Measurements from ENCODE around the gene MT1E. TPM values are rescaled to one million over a fixed set of nuclear protein-coding genes. Genes with fewer than 3 reads are reported as not detected.

Gene MT1E
- total RNA-seq, 1 donor from 2014 or later, result not detected

DNA sequence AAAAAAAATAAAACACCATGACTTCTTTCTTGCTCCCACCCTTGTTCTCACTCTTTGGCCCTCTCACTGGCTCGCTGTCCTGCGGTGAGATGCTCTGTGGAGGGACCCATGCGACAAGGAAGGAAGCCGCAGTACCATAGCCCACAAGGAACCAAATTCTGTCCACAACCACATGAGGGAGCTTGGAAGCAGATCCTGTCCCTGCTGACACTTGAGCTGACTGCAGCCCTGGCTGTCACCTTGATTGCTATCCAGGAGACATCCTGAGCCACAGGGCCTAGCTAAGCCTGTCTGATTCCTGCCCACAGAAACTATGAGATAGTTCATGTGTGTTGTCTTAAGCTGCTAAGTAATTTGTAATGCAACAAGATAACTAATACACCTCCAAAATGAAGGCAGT is 22.0 kb upstream of the MT1E start:
- Mint-ChIP-seq H3K36me3 (ENCODE audit: unreplicated experiment) (no peaks in the 10 kb centered on the region), H3K9me3 (ENCODE audit: unreplicated experiment) (no peaks in the 10 kb centered on the region), H3K4me1 (ENCODE audit: low read depth, unreplicated experiment) (peaks cover 2% of the 10 kb centered on the region), H3K4me3 (ENCODE audit: unreplicated experiment) (no peak overlapping the region), H3K27ac (ENCODE audit: unreplicated experiment) (no peak overlapping the region), H3K27me3 (ENCODE audit: unreplicated experiment) (peaks cover 13% of the 10 kb centered on the region)
- TF ChIP-seq, protein P1, sequence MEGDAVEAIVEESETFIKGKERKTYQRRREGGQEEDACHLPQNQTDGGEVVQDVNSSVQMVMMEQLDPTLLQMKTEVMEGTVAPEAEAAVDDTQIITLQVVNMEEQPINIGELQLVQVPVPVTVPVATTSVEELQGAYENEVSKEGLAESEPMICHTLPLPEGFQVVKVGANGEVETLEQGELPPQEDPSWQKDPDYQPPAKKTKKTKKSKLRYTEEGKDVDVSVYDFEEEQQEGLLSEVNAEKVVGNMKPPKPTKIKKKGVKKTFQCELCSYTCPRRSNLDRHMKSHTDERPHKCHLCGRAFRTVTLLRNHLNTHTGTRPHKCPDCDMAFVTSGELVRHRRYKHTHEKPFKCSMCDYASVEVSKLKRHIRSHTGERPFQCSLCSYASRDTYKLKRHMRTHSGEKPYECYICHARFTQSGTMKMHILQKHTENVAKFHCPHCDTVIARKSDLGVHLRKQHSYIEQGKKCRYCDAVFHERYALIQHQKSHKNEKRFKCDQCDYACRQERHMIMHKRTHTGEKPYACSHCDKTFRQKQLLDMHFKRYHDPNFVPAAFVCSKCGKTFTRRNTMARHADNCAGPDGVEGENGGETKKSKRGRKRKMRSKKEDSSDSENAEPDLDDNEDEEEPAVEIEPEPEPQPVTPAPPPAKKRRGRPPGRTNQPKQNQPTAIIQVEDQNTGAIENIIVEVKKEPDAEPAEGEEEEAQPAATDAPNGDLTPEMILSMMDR (IDR thresholded peaks at IDR 0.05; ENCODE audit: partially characterized antibody, unreplicated experiment), result no peak
- no peak for DNase-seq

DNA sequence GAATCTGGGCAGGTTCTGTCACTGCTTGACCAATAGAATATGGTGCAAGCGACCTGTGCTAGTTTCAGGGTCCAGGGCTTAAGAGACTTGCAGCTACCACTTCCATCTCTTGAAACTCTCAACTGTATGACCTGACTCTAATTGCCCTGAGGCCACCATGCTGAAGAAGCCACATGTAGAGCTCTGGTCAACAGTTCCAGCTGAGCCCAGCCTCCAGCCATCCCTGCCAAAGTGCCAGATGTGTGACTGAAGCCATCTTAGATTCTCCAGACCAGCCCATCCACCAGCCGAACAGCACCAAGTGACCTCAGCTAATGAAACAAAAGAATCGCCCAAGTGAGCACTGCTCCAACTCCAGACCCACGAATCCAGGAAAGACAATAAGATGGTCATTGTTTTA is 20.6 kb upstream of the MT1E start:
- Mint-ChIP-seq H3K27ac (ENCODE audit: unreplicated experiment) (no peak overlapping the region), H3K27me3 (ENCODE audit: unreplicated experiment) (peaks cover 19% of the 10 kb centered on the region), H3K4me3 (ENCODE audit: unreplicated experiment) (no peak overlapping the region), H3K9me3 (ENCODE audit: unreplicated experiment) (no peaks in the 10 kb centered on the region), H3K4me1 (ENCODE audit: low read depth, unreplicated experiment) (peaks cover 12% of the 10 kb centered on the region), H3K36me3 (ENCODE audit: unreplicated experiment) (no peaks in the 10 kb centered on the region)
- DNase-seq, result no peak
- TF ChIP-seq, protein P1 (IDR thresholded peaks at IDR 0.05; ENCODE audit: partially characterized antibody, unreplicated experiment), result no peak

DNA sequence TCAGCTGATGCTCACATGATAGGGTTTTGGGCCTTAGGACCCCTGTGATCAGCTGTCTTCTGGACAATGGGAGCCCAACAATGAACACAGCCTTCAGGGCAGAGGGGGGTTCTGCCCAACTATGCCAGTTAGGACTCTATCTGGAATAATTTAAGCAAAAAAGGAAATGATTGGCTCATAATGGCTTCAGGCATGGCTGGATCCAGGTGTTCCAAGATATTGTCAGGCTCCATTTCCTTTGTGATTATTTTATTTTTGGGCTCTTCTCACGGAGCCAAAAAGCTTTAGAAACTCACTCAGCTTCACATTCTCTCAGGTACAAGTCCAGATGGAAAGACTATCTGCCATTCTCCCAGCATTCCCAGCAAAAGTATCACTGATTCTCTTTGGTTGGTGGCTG is 20.1 kb upstream of the MT1E start:
- Mint-ChIP-seq H3K27me3 (ENCODE audit: unreplicated experiment) (peaks cover 22% of the 10 kb centered on the region), H3K4me1 (ENCODE audit: low read depth, unreplicated experiment) (peaks cover 12% of the 10 kb centered on the region), H3K9me3 (ENCODE audit: unreplicated experiment) (no peaks in the 10 kb centered on the region), H3K4me3 (ENCODE audit: unreplicated experiment) (no peak overlapping the region), H3K27ac (ENCODE audit: unreplicated experiment) (no peak overlapping the region), H3K36me3 (ENCODE audit: unreplicated experiment) (no peaks in the 10 kb centered on the region)
- DNase-seq, result no peak
- TF ChIP-seq, protein P1 (IDR thresholded peaks at IDR 0.05; ENCODE audit: partially characterized antibody, unreplicated experiment), result no peak

DNA sequence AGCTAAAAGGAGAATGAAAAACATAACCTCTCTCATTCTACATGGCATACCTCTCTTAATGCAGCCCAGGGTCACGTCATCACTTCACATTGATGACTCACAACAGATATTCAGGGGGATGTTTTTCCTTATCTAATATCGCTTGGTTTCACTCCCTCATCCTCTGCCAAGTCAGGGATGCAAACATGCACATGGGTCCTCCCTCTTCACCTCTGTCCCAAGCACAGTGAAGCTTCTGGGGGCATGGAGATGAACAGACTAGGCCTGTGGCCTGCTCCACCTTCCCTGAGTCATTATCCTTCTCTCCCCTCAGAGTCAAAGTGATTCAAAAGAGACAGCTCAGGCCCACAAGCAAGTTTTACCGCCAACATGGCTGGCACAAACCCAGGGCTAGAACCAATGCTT is 19.5 kb upstream of the MT1E start:
- no peaks in the 10 kb centered on the region for H3K9me3 Mint-ChIP-seq (ENCODE audit: unreplicated experiment)
- H3K4me1 Mint-ChIP-seq (ENCODE audit: low read depth, unreplicated experiment), result peaks cover 12% of the 10 kb centered on the region
- H3K36me3 Mint-ChIP-seq (ENCODE audit: unreplicated experiment), result no peaks in the 10 kb centered on the region
- H3K27me3 Mint-ChIP-seq (ENCODE audit: unreplicated experiment), result peaks cover 22% of the 10 kb centered on the region
- H3K27ac Mint-ChIP-seq (ENCODE audit: unreplicated experiment), result no peak overlapping the region
- DNase-seq, result no peak
- no peak overlapping the region for H3K4me3 Mint-ChIP-seq (ENCODE audit: unreplicated experiment)
- TF ChIP-seq, protein P1 (IDR thresholded peaks at IDR 0.05; ENCODE audit: partially characterized antibody, unreplicated experiment), result no peak

DNA sequence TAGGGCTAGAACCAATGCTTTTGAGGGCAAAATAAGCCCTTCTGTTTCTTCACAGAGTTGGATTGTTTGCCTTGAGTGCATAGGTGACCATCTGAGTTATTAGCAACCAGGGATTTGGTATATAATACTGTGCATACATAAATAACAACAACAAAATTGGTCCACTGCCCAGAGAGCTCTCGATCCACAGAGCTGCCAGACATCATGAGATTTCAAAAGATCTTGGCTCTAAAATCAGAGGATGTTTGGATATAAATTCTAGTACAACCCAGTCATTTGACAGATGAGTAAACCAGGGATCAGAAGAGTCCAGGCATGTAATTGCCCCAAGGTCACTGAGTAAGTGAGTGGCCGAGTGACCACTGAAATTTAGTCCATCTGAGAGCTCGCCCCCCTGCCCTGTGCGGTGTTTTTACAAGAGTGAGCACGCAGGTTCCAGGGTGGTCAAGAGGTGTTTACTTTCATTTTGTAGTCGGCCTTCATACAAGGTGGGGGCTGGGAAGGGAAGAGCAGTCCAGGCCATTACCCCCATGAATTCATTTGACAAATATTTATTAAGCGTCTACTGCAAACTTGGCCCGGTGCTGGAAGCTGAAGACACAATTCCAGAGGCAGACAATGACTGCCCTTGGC is 19.0 kb upstream of the MT1E start:
- no peak for DNase-seq
- H3K27ac Mint-ChIP-seq (ENCODE audit: unreplicated experiment), result no peak overlapping the region

More for the DNA sequence above, 19.0 kb upstream of the MT1E start:
- TF ChIP-seq, protein P1 (IDR thresholded peaks at IDR 0.05; ENCODE audit: partially characterized antibody, unreplicated experiment), result no peak
- Mint-ChIP-seq H3K9me3 (ENCODE audit: unreplicated experiment) (no peaks in the 10 kb centered on the region), H3K4me1 (ENCODE audit: low read depth, unreplicated experiment) (peaks cover 12% of the 10 kb centered on the region), H3K36me3 (ENCODE audit: unreplicated experiment) (no peaks in the 10 kb centered on the region), H3K4me3 (ENCODE audit: unreplicated experiment) (no peak overlapping the region), H3K27me3 (ENCODE audit: unreplicated experiment) (peaks cover 22% of the 10 kb centered on the region)

All from glutamatergic neuron (in vitro differentiated cells).